B cell (primary cell): ENCODE measurements around the gene DNAJC11.

ENCODE experiments used
- EZH2 ChIP-seq: IDR thresholded peaks from 2 replicates; pipeline ENCODE4 v1.6.1; 2012; ENCODE audit warnings: borderline replicate concordance, low read depth, mild to moderate bottlenecking, moderate library complexity, low read length; ENCODE audit not compliant: insufficient read depth, poor library complexity, severe bottlenecking
- TF ChIP-seq, protein P1 (sequence below): fragments of 200-600 bp; IDR thresholded peaks from one replicate; pipeline ENCODE4 v1.8.0; 2022; ENCODE audit warnings: antibody characterized with exemption, mild to moderate bottlenecking

DNA sequence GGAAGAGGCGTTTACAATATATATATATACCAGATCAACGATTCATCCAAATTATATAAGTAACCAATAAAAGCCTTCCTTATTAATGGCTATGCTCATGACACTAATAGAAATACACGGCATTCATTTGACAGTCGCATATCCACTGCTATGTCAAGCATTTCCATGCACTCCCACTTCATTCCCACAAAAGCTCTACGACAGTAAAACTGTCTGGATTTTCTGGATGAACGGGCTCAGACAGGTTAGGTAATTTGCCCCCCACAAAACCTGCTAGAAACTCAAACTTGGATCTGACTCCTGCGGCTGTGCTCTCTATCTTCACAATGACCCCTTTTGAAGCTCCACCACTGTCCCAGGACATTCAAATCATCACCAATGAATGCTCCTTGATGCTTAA, 11.4 kb downstream of the DNAJC11 start:
- TF ChIP-seq, protein P1, sequence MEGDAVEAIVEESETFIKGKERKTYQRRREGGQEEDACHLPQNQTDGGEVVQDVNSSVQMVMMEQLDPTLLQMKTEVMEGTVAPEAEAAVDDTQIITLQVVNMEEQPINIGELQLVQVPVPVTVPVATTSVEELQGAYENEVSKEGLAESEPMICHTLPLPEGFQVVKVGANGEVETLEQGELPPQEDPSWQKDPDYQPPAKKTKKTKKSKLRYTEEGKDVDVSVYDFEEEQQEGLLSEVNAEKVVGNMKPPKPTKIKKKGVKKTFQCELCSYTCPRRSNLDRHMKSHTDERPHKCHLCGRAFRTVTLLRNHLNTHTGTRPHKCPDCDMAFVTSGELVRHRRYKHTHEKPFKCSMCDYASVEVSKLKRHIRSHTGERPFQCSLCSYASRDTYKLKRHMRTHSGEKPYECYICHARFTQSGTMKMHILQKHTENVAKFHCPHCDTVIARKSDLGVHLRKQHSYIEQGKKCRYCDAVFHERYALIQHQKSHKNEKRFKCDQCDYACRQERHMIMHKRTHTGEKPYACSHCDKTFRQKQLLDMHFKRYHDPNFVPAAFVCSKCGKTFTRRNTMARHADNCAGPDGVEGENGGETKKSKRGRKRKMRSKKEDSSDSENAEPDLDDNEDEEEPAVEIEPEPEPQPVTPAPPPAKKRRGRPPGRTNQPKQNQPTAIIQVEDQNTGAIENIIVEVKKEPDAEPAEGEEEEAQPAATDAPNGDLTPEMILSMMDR: no peak
- TF ChIP-seq EZH2: no peak
